Ascending aorta (tissue), 2 donors: ENCODE data around the gene ACOXL. TPM values are rescaled to one million over a fixed set of nuclear protein-coding genes. Genes with fewer than 3 reads are reported as not detected.

Source experiments
- DNase-seq, 2 donors: peaks; one replicate each; pipeline ENCODE4 v3.0.0-alpha.2; 2019; ENCODE audit warnings: low spot score in 2 of 2
- H3K27ac ChIP-seq, 2 donors: fragments of 200-600 bp; sonication (generic); one replicate each; pipeline ENCODE4 v1.5.1; 2016 to 2017; ENCODE audit warnings: mild to moderate bottlenecking in 1 of 2
- H3K27me3 ChIP-seq: fragments of 200-600 bp; sonication (generic); one replicate; pipeline ENCODE4 v1.5.1; 2017
- H3K36me3 ChIP-seq, 2 donors: fragments of 200-600 bp; sonication (generic); one replicate each; pipeline ENCODE4 v1.5.1; 2016
- H3K4me1 ChIP-seq, 2 donors: fragments of 200-600 bp; sonication (generic); one replicate each; pipeline ENCODE4 v1.5.1; 2016 to 2017; ENCODE audit warnings: mild to moderate bottlenecking in 1 of 2
- H3K4me3 ChIP-seq, 2 donors: fragments of 200-600 bp; sonication (generic); one replicate each; pipeline ENCODE4 v1.5.1; 2016 to 2017; ENCODE audit warnings: mild to moderate bottlenecking in 1 of 2
- H3K9me3 ChIP-seq, 2 donors: fragments of 200-600 bp; sonication (generic); one replicate each; pipeline ENCODE4 v1.5.1; 2016
- CTCF ChIP-seq, 3 experiments: fragments of 200-600 bp in 2 of 3; fragments of 450-650 bp in 1 of 3; sonication (generic) in 2 of 3; IDR thresholded peaks; one replicate each; pipeline ENCODE4 v1.5.1; 2016 to 2019; ENCODE audit warnings: antibody characterized with exemption in 3 of 3, mild to moderate bottlenecking in 1 of 3, moderate library complexity in 1 of 3
- intact Hi-C: fragments of 100-400 bp; cut with DNase I; formaldehyde crosslinking; loops from one replicate; pipeline ENCODE4 v1.15.1; 2023
- total RNA-seq: library from RNA; depleted of rRNA; stranded (reverse); fragments of >200 nt; gene quantifications from one replicate; pipeline ENCODE4 v1.1.0, GENCODE V29; 2016

Gene ACOXL
- total RNA-seq, 1 donor from 2014 or later, result not detected

- H3K27ac ChIP-seq, result no peak overlapping the region
- no peaks in the 10 kb centered on the region for H3K4me1 ChIP-seq
- intact Hi-C loops, result no loop called here
- no peaks in the 10 kb centered on the region for H3K27me3 ChIP-seq
- no peaks in the 10 kb centered on the region for H3K9me3 ChIP-seq
- no peaks in the 10 kb centered on the region for H3K36me3 ChIP-seq
- TF ChIP-seq CTCF (IDR thresholded peaks at IDR 0.05), result no peak
- H3K4me3 ChIP-seq, result no peak overlapping the region
- no peak for DNase-seq
Measured at GRCh38 chr2:111029181-111029927, 297.0 kb downstream of the ACOXL start.

- DNase-seq, result no peak
- no peak overlapping the region for H3K27ac ChIP-seq
- H3K36me3 ChIP-seq, result no peaks in the 10 kb centered on the region
- no peaks in the 10 kb centered on the region for H3K9me3 ChIP-seq
- H3K4me3 ChIP-seq, result no peak overlapping the region
- no peaks in the 10 kb centered on the region for H3K27me3 ChIP-seq
- no peaks in the 10 kb centered on the region for H3K4me1 ChIP-seq
- intact Hi-C loops, result no loop called here
- TF ChIP-seq CTCF (IDR thresholded peaks at IDR 0.05), result no peak
Measured at GRCh38 chr2:111030260-111030891, 298.0 kb downstream of the ACOXL start.

GRCh38 chr2:111030945-111031344 lies 298.6 kb downstream of the ACOXL start:
- Histone ChIP-seq H3K4me3 (no peak overlapping the region), H3K27ac (no peak overlapping the region), H3K9me3 (no peaks in the 10 kb centered on the region), H3K4me1 (no peaks in the 10 kb centered on the region), H3K36me3 (no peaks in the 10 kb centered on the region), H3K27me3 (no peaks in the 10 kb centered on the region)
- no peak for TF ChIP-seq CTCF (IDR thresholded peaks at IDR 0.05)
- no peak for DNase-seq
- intact Hi-C loops, result no loop called here

- intact Hi-C loops, result no loop called here
- H3K36me3 ChIP-seq, result no peaks in the 10 kb centered on the region
- no peak overlapping the region for H3K4me3 ChIP-seq
- no peaks in the 10 kb centered on the region for H3K9me3 ChIP-seq
- H3K27me3 ChIP-seq, result no peaks in the 10 kb centered on the region
- DNase-seq, result peak in 1 of 2 donors; percentile 33
- TF ChIP-seq CTCF (IDR thresholded peaks at IDR 0.05), result no peak
- H3K27ac ChIP-seq, result no peak overlapping the region
- H3K4me1 ChIP-seq, result no peaks in the 10 kb centered on the region
Measured at GRCh38 chr2:111031546-111032478, 299.4 kb downstream of the ACOXL start.

GRCh38 chr2:111032721-111033429 lies 300.5 kb downstream of the ACOXL start:
- Histone ChIP-seq H3K36me3 (no peaks in the 10 kb centered on the region), H3K27ac (no peak overlapping the region), H3K27me3 (no peaks in the 10 kb centered on the region), H3K9me3 (no peaks in the 10 kb centered on the region), H3K4me3 (no peak overlapping the region), H3K4me1 (no peaks in the 10 kb centered on the region)
- no peak for TF ChIP-seq CTCF (IDR thresholded peaks at IDR 0.05)
- intact Hi-C loops, result no loop called here
- peak in 1 of 2 donors; percentile 30 for DNase-seq
